B cell (primary cell): ENCODE measurements around the gene SIM1. TPM values are rescaled to one million over a fixed set of nuclear protein-coding genes. Genes with fewer than 3 reads are reported as not detected.

Experiments used
- ATAC-seq: fragments of 200-7000 bp; cut with Tn5 transposase; one replicate; pipeline ENCODE4 v1.10.0; 2021; ENCODE audit warnings: low read depth, mild to moderate bottlenecking, moderate number of reproducible peaks, moderate library complexity
- CTCF ChIA-PET: fragments of 350-600 bp; sonication (Branson Sonifier 250); formaldehyde crosslinking; loops from one replicate; lab custom pipeline; 2021; ENCODE audit warnings: antibody characterized with exemption, inconsistent platforms; lab: Charles Lee
- POLR2A ChIA-PET: fragments of 350-600 bp; sonication (Branson Sonifier 250); formaldehyde crosslinking; loops from one replicate; lab custom pipeline; 2021; ENCODE audit warnings: antibody characterized with exemption; lab: Charles Lee
- DNase-seq: peaks from one replicate; pipeline ENCODE4 v3.0.0; 2013
- H2AFZ ChIP-seq: 2 replicates; pipeline ENCODE4 v1.6.1; 2012; ENCODE audit warnings: mild to moderate bottlenecking, low read depth, low read length; ENCODE audit not compliant: insufficient read depth, poor library complexity, severe bottlenecking
- H3K27ac ChIP-seq, 2 donors: 1 replicate in 1 of 2; 2 replicates in 1 of 2; pipeline ENCODE4 v1.5.1; 2012 to 2013; ENCODE audit warnings: low read length in 2 of 2, mild to moderate bottlenecking in 2 of 2, moderate library complexity in 1 of 2
- H3K27me3 ChIP-seq, 4 experiments: fragments of 200-600 bp in 1 of 4; sonication (generic) in 1 of 4; replicated peaks in 1 of 4; 1 replicate in 2 of 4; 2 replicates in 2 of 4; pipeline versions ENCODE4 v1.6.1 to v1.7.0; 2013 to 2016; ENCODE audit warnings: low read length in 3 of 4, mild to moderate bottlenecking in 2 of 4, mixed read lengths in 1 of 4, moderate library complexity in 1 of 4; ENCODE audit not compliant: insufficient read depth in 4 of 4, control insufficient read depth in 3 of 4; ENCODE audit errors: control extremely low read depth in 1 of 4
- H3K36me3 ChIP-seq, 2 experiments: replicated peaks in 1 of 2; 1 replicate in 1 of 2; 2 replicates in 1 of 2; pipeline versions ENCODE4 v1.6.1 to v1.7.1; 2013; ENCODE audit warnings: low read length in 1 of 2; ENCODE audit not compliant: insufficient read depth in 2 of 2, control insufficient read depth in 1 of 2; ENCODE audit errors: control extremely low read depth in 1 of 2, extremely low read depth in 1 of 2
- H3K4me1 ChIP-seq, 2 donors: fragments of 200-600 bp in 1 of 2; sonication (generic) in 1 of 2; 1 replicate in 1 of 2; 2 replicates in 1 of 2; pipeline versions ENCODE4 v1.5.1 to v1.6.1; 2013 to 2017; ENCODE audit warnings: low read length in 2 of 2; ENCODE audit not compliant: control insufficient read depth in 2 of 2, insufficient read depth in 2 of 2
- H3K4me2 ChIP-seq: replicated peaks from 2 replicates; pipeline ENCODE3; 2012; ENCODE audit warnings: mild to moderate bottlenecking, low read depth, low read length; ENCODE audit not compliant: poor library complexity, severe bottlenecking
- H3K4me3 ChIP-seq, 5 experiments: fragments of 200-600 bp in 1 of 5; sonication (generic) in 1 of 5; 1 replicate in 3 of 5; 2 replicates in 2 of 5; pipeline versions ENCODE4 v1.5.1 to v1.7.0; 2011 to 2016; ENCODE audit warnings: low read length in 4 of 5, mild to moderate bottlenecking in 4 of 5, low read depth in 2 of 5, control low read depth in 1 of 5, moderate library complexity in 1 of 5; ENCODE audit not compliant: insufficient read depth in 1 of 5; ENCODE audit errors: control extremely low read depth in 1 of 5, extremely low read depth in 1 of 5
- H3K79me2 ChIP-seq: fragments of 200-600 bp; sonication (generic); one replicate; pipeline ENCODE4 v1.6.0; 2016; ENCODE audit warnings: low read length; ENCODE audit not compliant: control insufficient read depth, insufficient read depth
- H3K9ac ChIP-seq: fragments of 200-600 bp; sonication (generic); 2 replicates; pipeline ENCODE4 v1.6.1; 2017; ENCODE audit warnings: mild to moderate bottlenecking, low read length, moderate library complexity
- H3K9me3 ChIP-seq, 3 donors: one replicate each; pipeline versions ENCODE4 v1.6.1 to v1.7.1; 2013; ENCODE audit warnings: low read length in 2 of 3; ENCODE audit not compliant: control insufficient read depth in 2 of 3, insufficient read depth in 1 of 3; ENCODE audit errors: control extremely low read depth in 1 of 3
- H4K20me1 ChIP-seq: 2 replicates; pipeline ENCODE4 v1.6.0; 2012; ENCODE audit warnings: mild to moderate bottlenecking, low read length; ENCODE audit not compliant: insufficient read depth, control insufficient read depth, poor library complexity, severe bottlenecking
- H3K27ac Mint-ChIP-seq: one replicate; pipeline ENCODE4 v1.8.0; 2021; ENCODE audit warnings: mixed read lengths
- H3K27me3 Mint-ChIP-seq: one replicate; pipeline ENCODE4 v1.8.0; 2021; ENCODE audit warnings: mixed read lengths
- H3K4me1 Mint-ChIP-seq: one replicate; pipeline ENCODE4 v1.8.0; 2021; ENCODE audit warnings: mixed read lengths
- H3K4me3 Mint-ChIP-seq: one replicate; pipeline ENCODE4 v1.8.0; 2021; ENCODE audit warnings: mixed read lengths
- H3K9me3 Mint-ChIP-seq: one replicate; pipeline ENCODE4 v1.8.0; 2022; ENCODE audit warnings: mixed read lengths; ENCODE audit not compliant: insufficient read depth
- EZH2 ChIP-seq: IDR thresholded peaks from 2 replicates; pipeline ENCODE4 v1.6.1; 2012; ENCODE audit warnings: borderline replicate concordance, low read depth, mild to moderate bottlenecking, moderate library complexity, low read length; ENCODE audit not compliant: insufficient read depth, poor library complexity, severe bottlenecking
- WGBS: methylation state at CpG from one replicate; pipeline ENCODE4 v1.1.5; 2013; ENCODE audit warnings: missing lambda C conversion rate; ENCODE audit not compliant: insufficient coverage; 5-methylcytosine and 5-hydroxymethylcytosine counted together
- intact Hi-C: fragments of 100-400 bp; cut with micrococcal nuclease; formaldehyde crosslinking; loops from one replicate; pipeline ENCODE4 v1.10.0; 2022
- polyA plus RNA-seq: library from polyadenylated mRNA; depleted of rRNA; stranded (reverse); fragments of >200 nt; gene quantifications from 2 replicates; pipeline ENCODE4 v1.2.3, GENCODE V29; 2012
- total RNA-seq, 2 donors: library from RNA; stranded (reverse); fragments of 120-200 nt in 1 of 2; gene quantifications; 1 replicate in 1 of 2; 2 replicates in 1 of 2; pipeline versions ENCODE4 v1.2.3 to v1.2.4, GENCODE V29; 2013 to 2022
- TF ChIP-seq, protein P1 (sequence below): fragments of 200-600 bp; IDR thresholded peaks from one replicate; pipeline ENCODE4 v1.8.0; 2022; ENCODE audit warnings: antibody characterized with exemption, mild to moderate bottlenecking

The SIM1 gene
- total and polyA plus RNA-seq, 2 donors (not counting 1 experiment from before 2014, with no cell fraction given), result not detected

DNA sequence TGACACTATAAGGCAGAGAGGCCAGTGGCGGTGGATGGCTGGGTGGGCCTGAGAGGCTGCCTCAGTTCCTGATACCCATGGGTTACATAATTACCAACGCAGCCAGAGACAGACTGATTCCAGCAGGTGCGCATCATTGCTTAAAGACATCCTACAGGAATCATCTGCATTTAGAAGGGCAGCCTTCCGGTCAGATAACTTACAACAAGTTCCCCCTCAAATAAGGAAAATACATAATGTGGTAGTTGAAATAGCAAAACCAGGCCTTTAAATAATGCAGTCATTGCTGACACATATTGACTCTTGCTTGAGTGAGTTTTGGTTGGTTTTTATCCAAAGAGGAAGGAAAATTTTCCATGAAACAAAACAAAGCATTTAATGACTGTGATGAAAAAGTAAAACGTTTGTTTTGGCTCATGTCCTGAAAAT, 81.9 kb downstream of the SIM1 start:
- WGBS, result 100% methylated on average over 1 of the region's 5 CpGs
- no peaks in the 10 kb centered on the region for H3K27me3 ChIP-seq
- Mint-ChIP-seq H3K4me1 (no peaks in the 10 kb centered on the region), H3K9me3 (no peaks in the 10 kb centered on the region), H3K27me3 (no peaks in the 10 kb centered on the region), H3K27ac (no peak overlapping the region), H3K4me3 (no peak overlapping the region)
- H3K27ac ChIP-seq, result no peak overlapping the region
- ATAC-seq, result no peak
- no peak overlapping the region for H3K9ac ChIP-seq
- H3K79me2 ChIP-seq, result no peaks in the 10 kb centered on the region
- H3K4me2 ChIP-seq, result no peak overlapping the region
- ChIA-PET CTCF (no interaction called here), POLR2A (no interaction called here)
- no peaks in the 10 kb centered on the region for H3K36me3 ChIP-seq
- H3K4me1 ChIP-seq, result no peaks in the 10 kb centered on the region
- TF ChIP-seq EZH2, result no peak
- TF ChIP-seq, protein P1, sequence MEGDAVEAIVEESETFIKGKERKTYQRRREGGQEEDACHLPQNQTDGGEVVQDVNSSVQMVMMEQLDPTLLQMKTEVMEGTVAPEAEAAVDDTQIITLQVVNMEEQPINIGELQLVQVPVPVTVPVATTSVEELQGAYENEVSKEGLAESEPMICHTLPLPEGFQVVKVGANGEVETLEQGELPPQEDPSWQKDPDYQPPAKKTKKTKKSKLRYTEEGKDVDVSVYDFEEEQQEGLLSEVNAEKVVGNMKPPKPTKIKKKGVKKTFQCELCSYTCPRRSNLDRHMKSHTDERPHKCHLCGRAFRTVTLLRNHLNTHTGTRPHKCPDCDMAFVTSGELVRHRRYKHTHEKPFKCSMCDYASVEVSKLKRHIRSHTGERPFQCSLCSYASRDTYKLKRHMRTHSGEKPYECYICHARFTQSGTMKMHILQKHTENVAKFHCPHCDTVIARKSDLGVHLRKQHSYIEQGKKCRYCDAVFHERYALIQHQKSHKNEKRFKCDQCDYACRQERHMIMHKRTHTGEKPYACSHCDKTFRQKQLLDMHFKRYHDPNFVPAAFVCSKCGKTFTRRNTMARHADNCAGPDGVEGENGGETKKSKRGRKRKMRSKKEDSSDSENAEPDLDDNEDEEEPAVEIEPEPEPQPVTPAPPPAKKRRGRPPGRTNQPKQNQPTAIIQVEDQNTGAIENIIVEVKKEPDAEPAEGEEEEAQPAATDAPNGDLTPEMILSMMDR, result no peak
- H4K20me1 ChIP-seq, result no peaks in the 10 kb centered on the region
- no peak overlapping the region for H2AFZ ChIP-seq
- no peak for DNase-seq
- intact Hi-C loops, result no loop called here
- H3K9me3 ChIP-seq, result no peaks in the 10 kb centered on the region
- H3K4me3 ChIP-seq, result no peak overlapping the region

DNA sequence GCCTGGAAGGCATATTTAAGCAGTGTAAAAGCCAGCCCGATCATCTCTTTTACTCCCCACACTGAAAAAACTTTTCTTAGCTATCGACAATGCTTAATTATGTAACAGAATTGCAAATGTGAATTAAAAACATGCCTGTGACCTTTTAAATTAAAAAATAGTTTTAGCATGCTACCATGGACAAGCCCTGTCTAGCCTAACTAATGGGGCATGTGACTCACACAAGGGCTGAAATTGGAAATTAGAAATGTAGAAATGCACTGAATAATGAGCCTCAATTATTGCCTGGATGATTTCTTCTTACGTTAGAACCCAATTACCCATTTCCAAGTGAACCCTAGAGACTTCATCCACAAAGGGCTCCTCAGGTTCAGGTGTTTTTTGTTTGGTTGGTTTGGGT, 82.7 kb downstream of the SIM1 start:
- Histone ChIP-seq H3K36me3 (no peaks in the 10 kb centered on the region), H3K27ac (no peak overlapping the region), H3K4me2 (no peak overlapping the region), H3K9me3 (no peaks in the 10 kb centered on the region), H3K9ac (no peak overlapping the region), H3K4me1 (no peaks in the 10 kb centered on the region), H3K4me3 (no peak overlapping the region), H3K27me3 (no peaks in the 10 kb centered on the region), H3K79me2 (no peaks in the 10 kb centered on the region), H2AFZ (no peak overlapping the region), H4K20me1 (no peaks in the 10 kb centered on the region)
- CTCF ChIA-PET, result no interaction called here
- POLR2A ChIA-PET, result no interaction called here
- no CpG with 5 or more reads among the region's 3 CpGs for WGBS
- H3K4me1 Mint-ChIP-seq, result no peaks in the 10 kb centered on the region
- no peak overlapping the region for H3K4me3 Mint-ChIP-seq
- no peaks in the 10 kb centered on the region for H3K9me3 Mint-ChIP-seq
- no peak overlapping the region for H3K27ac Mint-ChIP-seq
- no peaks in the 10 kb centered on the region for H3K27me3 Mint-ChIP-seq
- ATAC-seq (no peak), DNase-seq (no peak)
- TF ChIP-seq, protein P1, result no peak
- TF ChIP-seq EZH2, result no peak
- intact Hi-C loops, result no loop called here
